GM12878 (cell line): ENCODE results near the gene PTPRN2. TPM values are rescaled to one million over a fixed set of nuclear protein-coding genes. Genes with fewer than 3 reads are reported as not detected.

Source experiments
- ATAC-seq: fragments of 200-7000 bp; cut with Tn5 transposase; 3 replicates; pipeline ENCODE4 v1.9.1; 2020; ENCODE audit warnings: mild to moderate bottlenecking, moderate library complexity
- BruUV-seq: library from RNA; stranded (reverse); fragments of 400-500 nt; replicated peaks from 2 replicates; lab custom pipeline; 2021; lab: Mats Ljungman, UMichigan
- CTCF ChIA-PET: fragments of 300-600 bp; sonication (Branson Sonifier 250); formaldehyde crosslinking; extraction: SDS; loops from one replicate; lab custom pipeline; 2021; ENCODE audit warnings: inconsistent platforms; lab: Yijun Ruan, JAX
- POLR2A ChIA-PET: fragments of 350-600 bp; formaldehyde crosslinking; extraction: SDS; loops from one replicate; lab custom pipeline; 2021; ENCODE audit warnings: inconsistent platforms; lab: Charles Lee
- RAD21 ChIA-PET: fragments of 300-600 bp; sonication (Branson Sonifier 250); formaldehyde crosslinking; loops from one replicate; lab custom pipeline; 2023; ENCODE audit warnings: antibody characterized with exemption; ENCODE audit not compliant: unreplicated experiment; lab: Charles Lee
- SMC1A ChIA-PET: fragments of 300-600 bp; sonication (Branson Sonifier 250); formaldehyde crosslinking; loops from one replicate; lab custom pipeline; 2023; ENCODE audit not compliant: unreplicated experiment, uncharacterized antibody; lab: Charles Lee
- DNase-seq: peaks from one replicate; pipeline ENCODE4 v3.0.0-alpha.2; 2011; ENCODE audit warnings: low read depth, low spot score
- FAIRE-seq: peaks from 3 replicates; lab custom pipeline; 2011; peaks lifted over from hg19 to GRCh38; lab: Jason Lieb, UNC
- H2AFZ ChIP-seq: 2 replicates; pipeline ENCODE4 v1.6.0; 2011; ENCODE audit warnings: low read depth, low read length, control low read depth; ENCODE audit not compliant: control insufficient read depth
- H3K27ac ChIP-seq: 2 replicates; pipeline ENCODE4 v1.5.1; 2011; ENCODE audit warnings: control low read depth; ENCODE audit not compliant: control insufficient read depth, insufficient read depth
- H3K27me3 ChIP-seq, 2 experiments: replicated peaks in 1 of 2; 2 replicates each; pipeline versions ENCODE4 v1.6.0 to v1.6.1; 2011; ENCODE audit warnings: low read length in 1 of 2; ENCODE audit not compliant: control insufficient read depth in 2 of 2, insufficient read depth in 2 of 2
- H3K36me3 ChIP-seq, 2 experiments: 2 replicates each; pipeline ENCODE4 v1.5.1; 2011; ENCODE audit warnings: low read length in 1 of 2; ENCODE audit not compliant: control insufficient read depth in 2 of 2, insufficient read depth in 2 of 2
- H3K4me1 ChIP-seq: 2 replicates; pipeline ENCODE4 v1.6.1; 2011; ENCODE audit warnings: mild to moderate bottlenecking, low read length, moderate library complexity, mixed read lengths; ENCODE audit not compliant: control insufficient read depth, insufficient read depth
- H3K4me2 ChIP-seq: 2 replicates; pipeline ENCODE4 v1.6.0; 2011; ENCODE audit warnings: control low read depth; ENCODE audit not compliant: control insufficient read depth, insufficient read depth
- H3K4me3 ChIP-seq: fragments of 200-600 bp; sonication (generic); 2 replicates; pipeline ENCODE4 v1.5.1; 2016
- H3K79me2 ChIP-seq: 2 replicates; pipeline ENCODE4 v1.6.0; 2011; ENCODE audit warnings: low read length; ENCODE audit not compliant: control insufficient read depth, insufficient read depth
- H3K9ac ChIP-seq: 2 replicates; pipeline ENCODE4 v1.8.0; 2011; ENCODE audit warnings: low read length, control low read depth, mixed read lengths; ENCODE audit not compliant: control insufficient read depth, insufficient read depth
- H3K9me3 ChIP-seq: replicated peaks from 3 replicates; pipeline ENCODE4 v1.5.1; 2011; ENCODE audit warnings: mild to moderate bottlenecking, low read length; ENCODE audit not compliant: control insufficient read depth, insufficient read depth
- H4K20me1 ChIP-seq: 2 replicates; pipeline ENCODE4 v1.6.0; 2011; ENCODE audit not compliant: control insufficient read depth, insufficient read depth
- EGR1 ChIP-seq, 2 experiments: IDR thresholded peaks; 1 replicate in 1 of 2; 2 replicates in 1 of 2; pipeline ENCODE4 v1.6.1; 2011 to 2012; ENCODE audit warnings: low read depth in 2 of 2, low read length in 2 of 2, borderline replicate concordance in 1 of 2, mild to moderate bottlenecking in 1 of 2, moderate library complexity in 1 of 2
- ELK1 ChIP-seq: IDR thresholded peaks from 2 replicates; pipeline ENCODE4 v1.6.1; 2012; ENCODE audit warnings: low read depth, low read length, improper control_type of control experiment
- FOXK2 ChIP-seq: fragments of 450-650 bp; IDR thresholded peaks from 2 replicates; pipeline ENCODE4 v1.6.1; 2017; ENCODE audit warnings: mild to moderate bottlenecking, moderate library complexity
- GATAD2B ChIP-seq: fragments of 450-650 bp; conservative IDR thresholded peaks from 2 replicates; pipeline ENCODE4 v1.6.1; 2017; ENCODE audit warnings: low read depth, mild to moderate bottlenecking, moderate library complexity
- HDAC2 ChIP-seq: fragments of 200-600 bp; sonication (generic); IDR thresholded peaks from 2 replicates; pipeline ENCODE4 v1.6.1; 2017
- HDGF ChIP-seq: fragments of 450-650 bp; IDR thresholded peaks from 2 replicates; pipeline ENCODE4 v1.6.1; 2016; ENCODE audit warnings: antibody characterized with exemption
- LARP7 ChIP-seq: fragments of 450-650 bp; IDR thresholded peaks from 2 replicates; pipeline ENCODE4 v1.6.1; 2017; ENCODE audit warnings: mild to moderate bottlenecking
- MAX ChIP-seq: IDR thresholded peaks from 2 replicates; pipeline ENCODE4 v1.6.1; 2012; ENCODE audit warnings: low read depth, low read length, improper control_type of control experiment
- MYB ChIP-seq: fragments of 150-350 bp; IDR thresholded peaks from 2 replicates; pipeline ENCODE4 v1.6.1; 2014; ENCODE audit warnings: mild to moderate bottlenecking, low read depth, low read length, borderline replicate concordance
- RAD51 ChIP-seq: fragments of 450-650 bp; IDR thresholded peaks from 2 replicates; pipeline ENCODE4 v1.6.1; 2016; ENCODE audit warnings: moderate library complexity, mild to moderate bottlenecking, inconsistent platforms
- SRF ChIP-seq, 2 experiments: IDR thresholded peaks; 2 replicates each; pipeline ENCODE4 v1.6.1; 2011; ENCODE audit warnings: low read depth in 2 of 2, low read length in 2 of 2, mild to moderate bottlenecking in 1 of 2, moderate library complexity in 1 of 2
- TAF1 ChIP-seq: IDR thresholded peaks from 2 replicates; pipeline ENCODE4 v1.6.1; 2011; ENCODE audit warnings: mild to moderate bottlenecking, low read depth, low read length, borderline replicate concordance
- TCF12 ChIP-seq: IDR thresholded peaks from 2 replicates; pipeline ENCODE4 v1.6.1; 2011; ENCODE audit warnings: low read depth, mild to moderate bottlenecking, low read length
- WRNIP1 ChIP-seq: IDR thresholded peaks from 2 replicates; pipeline ENCODE4 v1.6.1; 2011; ENCODE audit warnings: low read depth, low read length, improper control_type of control experiment, borderline replicate concordance
- ZBTB4 ChIP-seq: fragments of 450-650 bp; formaldehyde crosslinking; IDR thresholded peaks from 2 replicates; pipeline ENCODE4 v1.4.0; 2022; ENCODE audit warnings: mild to moderate bottlenecking, moderate library complexity
- ZBTB40 ChIP-seq: fragments of 450-650 bp; IDR thresholded peaks from 2 replicates; pipeline ENCODE4 v1.6.1; 2016; ENCODE audit warnings: mild to moderate bottlenecking, moderate library complexity, borderline replicate concordance
- WGBS: methylation state at CpG from one replicate; pipeline ENCODE4 v1.1.6; 2016; ENCODE audit warnings: low lambda C conversion rate; ENCODE audit not compliant: insufficient replicate concordance, insufficient coverage; ENCODE audit errors: missing lambda C conversion rate; 5-methylcytosine and 5-hydroxymethylcytosine counted together
- in situ Hi-C: fragments of 300-500 bp; cut with MboI; formaldehyde crosslinking; loops from 9 replicates; pipeline ENCODE4 v1.14.3; 2018; ENCODE audit warnings: mixed read lengths
- intact Hi-C: fragments of 100-400 bp; cut with micrococcal nuclease; formaldehyde crosslinking; loops from one replicate; pipeline ENCODE4 v1.14.2; 2022; ENCODE audit not compliant: unreplicated experiment
- polyA plus RNA-seq, 11 experiments: library from polyadenylated mRNA; depleted of rRNA in 4 of 11; unstranded in 6 of 11; stranded (reverse) in 5 of 11; fragments of >200 nt; fragmentation: Nextera tagmentation in 4 of 11; fragmentation: Illumina TruSeq in 1 of 11; extraction: Ambion mirVana in 4 of 11; extraction: Trizol in 1 of 11; gene quantifications; 1 replicate in 1 of 11; 2 replicates in 10 of 11; pipeline versions ENCODE4 v1.2.1 to v1.2.3, GENCODE V29; 2011 to 2016; ENCODE audit warnings: inconsistent platforms in 2 of 11, missing spikeins in 2 of 11, low read depth in 1 of 11
- total RNA-seq, 4 experiments: library from RNA; depleted of rRNA in 3 of 4; stranded (reverse); fragments of >200 nt in 3 of 4; fragmentation: Illumina TruSeq in 1 of 4; extraction: Trizol in 1 of 4; gene quantifications; 2 replicates each; pipeline versions ENCODE4 v1.2.1 to v1.2.3, GENCODE V29; 2013 to 2021

Gene PTPRN2
- total and polyA plus RNA-seq, 10 of the 15 experiments (the other 5 are each of a cell fraction or from before 2014, with no cell fraction given) = 5.4 TPM; not detected in 9

- Histone ChIP-seq H3K36me3 (no peaks in the 10 kb centered on the region), H3K4me3 (no peak overlapping the region), H3K27me3 (no peaks in the 10 kb centered on the region), H3K79me2 (no peaks in the 10 kb centered on the region), H3K27ac (no peak overlapping the region), H3K9ac (no peak overlapping the region), H4K20me1 (no peaks in the 10 kb centered on the region), H3K9me3 (peaks cover 2% of the 10 kb centered on the region; the same call in 2 of the 3 replicates), H3K4me1 (no peaks in the 10 kb centered on the region), H3K4me2 (no peak overlapping the region), H2AFZ (no peak overlapping the region)
- CTCF ChIA-PET = no interaction called here
- BruUV-seq = no TSS peak
- no peak for FAIRE-seq
- no peak for ATAC-seq
- DNase-seq = no peak
- SMC1A ChIA-PET = no interaction called here
- in situ Hi-C loops (no loop called here), intact Hi-C loops (no loop called here)
- RAD21 ChIA-PET = no interaction called here
- POLR2A ChIA-PET = no interaction called here
- 29% methylated on average over 12 of the region's 12 CpGs for WGBS
- TF ChIP-seq TCF12 (no peak), FOXK2 (no peak), MYB (no peak), RAD51 (no peak), EGR1 (IDR thresholded peaks at IDR 0.05; ENCODE audit: borderline replicate concordance in 1 of 2, low read depth in 2 of 2, low read length in 2 of 2) (no peak), SRF (IDR thresholded peaks at IDR 0.05; ENCODE audit: low read depth in 2 of 2, low read length in 2 of 2) (no peak), WRNIP1 (no peak), ZBTB40 (no peak), LARP7 (no peak), HDAC2 (no peak), TAF1 (no peak), ZBTB4 (CRISPR knock-in tag) (no peak), ELK1 (no peak), HDGF (no peak), MAX (no peak), GATAD2B (no peak)
Observed at GRCh38 chr7:158065340-158065739, 522.3 kb downstream of the PTPRN2 start.
